Middle frontal gyrus (tissue), 1 donor: ENCODE measurements around the gene PKP3.
"Not testable (repeated sequence)": the region's sequence is repeated elsewhere in the genome, so short reads cannot be mapped to it uniquely, and the experiment has no call there.

Source experiments
- DNase-seq: peaks from one replicate; pipeline ENCODE4 v3.0.0-alpha.2; 2015; ENCODE audit warnings: low spot score; ENCODE audit errors: extremely low spot score

Gene PKP3

GRCh38 chr11:409008-409599 lies 15.1 kb downstream of the PKP3 start:
- DNase-seq = no peak

DNA sequence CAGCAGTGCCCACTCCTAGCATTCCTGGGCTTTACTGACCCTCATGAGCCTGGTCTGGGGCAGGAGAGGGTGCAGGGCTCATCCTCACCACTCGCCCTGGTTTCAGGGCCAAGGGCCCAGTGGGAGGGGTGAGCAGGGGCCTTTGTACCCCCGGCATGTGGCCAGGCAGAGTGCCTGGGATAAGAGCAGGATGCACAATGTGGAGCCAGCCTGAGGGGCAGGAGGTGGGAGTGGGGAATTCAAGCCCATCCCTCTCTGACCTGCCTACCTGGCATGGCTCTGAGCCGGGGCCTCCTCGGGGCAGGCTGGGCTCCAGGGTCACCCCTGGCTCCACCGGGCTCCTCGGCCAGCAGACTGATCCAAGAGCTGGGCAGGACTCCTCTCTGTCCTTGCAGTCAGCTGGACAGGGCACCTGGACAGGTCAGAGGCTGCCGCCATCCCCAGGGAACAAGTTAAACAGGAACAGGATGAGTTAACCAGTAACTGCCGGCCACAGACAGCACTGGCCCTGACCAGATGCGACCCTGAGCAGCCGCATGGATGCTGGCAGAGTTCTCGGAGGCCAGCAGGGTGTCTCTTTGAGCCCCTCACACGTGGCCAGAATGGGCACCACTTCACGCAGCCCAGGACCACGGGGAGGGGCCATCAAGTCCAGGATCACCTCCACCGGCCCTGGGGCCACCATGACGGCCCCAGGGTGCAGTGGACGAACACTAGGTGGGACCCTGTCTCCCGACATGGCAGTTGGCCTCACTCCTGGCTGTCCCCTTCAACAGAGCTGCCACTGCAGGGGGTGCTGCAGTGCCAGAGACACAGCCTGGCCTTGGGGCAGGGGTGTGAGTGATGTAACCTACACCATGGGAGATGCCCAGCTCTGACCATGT lies 15.8 kb downstream of the PKP3 start:
- no peak for DNase-seq

DNA sequence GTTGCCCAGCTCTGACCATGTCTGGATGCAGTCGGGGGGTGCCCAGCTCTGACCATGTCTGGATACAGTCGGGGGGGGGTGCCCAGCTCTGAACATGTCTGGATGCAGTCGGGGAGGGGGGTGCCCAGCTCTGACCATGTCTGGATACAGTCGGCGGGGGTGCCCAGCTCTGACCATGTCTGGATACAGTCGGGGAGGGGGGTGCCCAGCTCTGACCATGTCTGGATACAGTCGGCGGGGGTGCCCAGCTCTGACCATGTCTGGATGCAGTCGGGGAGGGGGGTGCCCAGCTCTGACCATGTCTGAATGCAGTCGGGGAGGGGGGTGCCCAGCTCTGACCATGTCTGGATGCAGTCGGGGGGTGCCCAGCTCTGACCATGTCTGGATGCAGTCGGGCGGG lies 16.7 kb downstream of the PKP3 start:
- not testable (repeated sequence) for DNase-seq

- not testable (repeated sequence) for DNase-seq
Measured at GRCh38 chr11:411520-411919, 17.5 kb downstream of the PKP3 start.

- no peak for DNase-seq
Measured at GRCh38 chr11:412641-413119, 18.7 kb downstream of the PKP3 start.

- DNase-seq = no peak
Measured at GRCh38 chr11:413120-414081, 19.4 kb downstream of the PKP3 start.

GRCh38 chr11:414318-414857 lies 20.4 kb downstream of the PKP3 start:
- DNase-seq = no peak

GRCh38 chr11:415640-416041 lies 21.6 kb downstream of the PKP3 start:
- DNase-seq = no peak

DNA sequence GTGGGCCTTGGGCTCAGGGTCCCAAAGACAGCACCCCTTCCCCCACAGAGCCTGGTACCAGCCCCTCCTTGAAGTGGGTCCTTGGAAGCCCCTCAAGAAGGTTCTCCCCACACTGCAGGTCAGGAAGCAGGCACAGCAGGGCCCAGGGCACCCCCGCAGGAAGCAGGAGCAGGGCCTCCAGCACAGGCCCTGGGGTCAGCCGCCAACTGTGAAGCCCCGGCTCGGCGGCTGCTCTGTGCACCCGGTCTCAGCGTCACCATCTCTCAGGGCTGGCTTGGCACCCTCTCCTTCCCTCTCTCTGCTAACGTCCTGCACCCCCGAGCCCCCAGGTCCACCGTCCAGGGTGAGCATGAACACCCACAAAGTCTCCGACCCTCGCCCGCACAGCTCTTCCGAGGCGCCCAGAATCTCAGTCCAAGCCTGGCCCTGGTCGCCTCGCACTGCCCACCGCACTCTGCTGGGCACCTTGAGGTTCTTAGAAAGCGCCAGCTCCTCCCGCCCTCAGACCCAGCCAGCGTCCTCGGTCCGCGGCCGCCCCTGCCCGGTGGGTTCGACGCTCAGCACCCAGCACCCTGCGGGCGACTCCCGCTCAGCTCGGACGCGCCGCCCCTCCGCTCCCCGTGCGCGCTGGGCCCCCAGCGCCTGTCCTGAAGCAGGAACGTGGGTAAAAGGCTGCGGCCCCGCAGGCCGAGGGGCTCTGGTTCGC lies 22.2 kb downstream of the PKP3 start:
- DNase-seq = no peak

DNA sequence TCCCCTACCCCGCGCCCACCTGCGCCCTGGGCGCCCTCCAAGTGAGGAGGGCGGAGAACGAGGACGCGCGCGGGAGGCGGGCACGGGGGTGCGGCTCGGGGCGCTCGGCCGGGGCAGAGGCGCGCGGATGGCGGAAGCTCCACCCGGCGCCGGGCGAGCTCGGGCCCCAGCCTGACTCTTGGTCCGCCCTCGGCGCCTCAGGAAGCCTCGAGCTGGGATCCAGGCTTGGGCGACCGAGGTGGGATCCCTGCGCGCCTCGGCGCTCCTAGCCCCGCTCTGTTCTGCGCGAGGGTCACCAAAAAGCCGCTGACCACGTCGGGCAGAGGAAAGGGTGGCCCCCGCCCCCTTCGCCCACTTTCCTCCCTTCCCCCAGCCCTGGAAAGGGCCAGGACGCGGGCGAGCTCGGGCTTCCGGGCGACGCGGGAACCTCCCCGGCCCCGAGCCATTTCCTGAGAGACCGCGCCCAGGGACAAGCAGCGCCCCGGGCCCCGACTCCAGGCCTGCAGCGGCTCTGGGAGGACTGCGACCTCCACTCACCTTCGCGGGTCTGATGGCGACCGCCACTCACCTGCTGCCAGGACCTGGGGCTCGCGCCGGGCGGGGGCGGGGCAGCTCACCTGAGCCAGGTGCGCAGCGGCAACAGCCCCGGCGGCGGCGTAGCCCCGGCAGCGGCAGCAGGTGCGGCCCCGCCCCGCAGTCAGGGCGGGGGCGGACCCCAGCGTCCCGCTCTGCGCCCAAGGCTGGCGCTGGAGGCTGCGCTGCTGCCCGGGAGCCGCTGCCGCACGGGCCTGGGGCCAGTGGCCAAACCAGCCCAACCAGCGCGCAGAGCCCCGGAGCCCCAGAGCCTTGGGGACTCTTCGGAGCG lies 23.0 kb downstream of the PKP3 start:
- no peak for DNase-seq

DNA sequence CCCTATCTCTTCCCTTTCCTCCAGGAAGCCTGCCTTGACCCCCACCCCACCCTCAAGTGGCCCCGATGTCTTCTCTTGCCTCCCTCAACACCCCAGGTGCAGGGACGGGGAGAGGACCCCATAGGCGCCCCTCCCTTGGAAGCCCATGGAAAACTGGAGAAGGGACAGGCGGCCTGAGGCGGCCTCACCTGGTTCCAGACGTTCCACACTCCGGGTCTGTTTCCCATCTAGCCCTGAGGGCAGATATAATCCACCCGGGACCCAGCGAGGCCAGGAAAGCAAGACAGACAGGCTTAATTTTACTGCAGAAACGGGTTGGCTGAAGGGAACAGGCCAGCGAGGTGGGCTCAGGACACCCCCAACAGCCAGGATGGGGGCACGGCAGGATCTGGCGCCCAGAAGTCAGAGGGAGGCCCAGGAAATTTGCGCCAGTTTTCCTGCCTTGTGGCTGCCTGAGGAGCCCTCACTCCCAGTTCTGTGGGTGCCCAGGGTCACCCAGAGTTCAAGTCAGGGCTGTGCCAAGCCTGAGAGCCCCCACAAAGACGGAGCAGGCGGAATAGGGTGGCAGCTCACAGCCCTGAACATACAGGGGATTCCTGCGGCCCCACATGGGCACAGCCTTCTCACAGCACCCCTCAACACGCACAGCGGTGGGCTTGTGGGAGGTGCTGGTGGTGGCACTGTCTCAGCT lies 23.8 kb downstream of the PKP3 start:
- DNase-seq = no peak

- DNase-seq = no peak
Measured at GRCh38 chr11:418343-419247, 24.6 kb downstream of the PKP3 start.

DNA sequence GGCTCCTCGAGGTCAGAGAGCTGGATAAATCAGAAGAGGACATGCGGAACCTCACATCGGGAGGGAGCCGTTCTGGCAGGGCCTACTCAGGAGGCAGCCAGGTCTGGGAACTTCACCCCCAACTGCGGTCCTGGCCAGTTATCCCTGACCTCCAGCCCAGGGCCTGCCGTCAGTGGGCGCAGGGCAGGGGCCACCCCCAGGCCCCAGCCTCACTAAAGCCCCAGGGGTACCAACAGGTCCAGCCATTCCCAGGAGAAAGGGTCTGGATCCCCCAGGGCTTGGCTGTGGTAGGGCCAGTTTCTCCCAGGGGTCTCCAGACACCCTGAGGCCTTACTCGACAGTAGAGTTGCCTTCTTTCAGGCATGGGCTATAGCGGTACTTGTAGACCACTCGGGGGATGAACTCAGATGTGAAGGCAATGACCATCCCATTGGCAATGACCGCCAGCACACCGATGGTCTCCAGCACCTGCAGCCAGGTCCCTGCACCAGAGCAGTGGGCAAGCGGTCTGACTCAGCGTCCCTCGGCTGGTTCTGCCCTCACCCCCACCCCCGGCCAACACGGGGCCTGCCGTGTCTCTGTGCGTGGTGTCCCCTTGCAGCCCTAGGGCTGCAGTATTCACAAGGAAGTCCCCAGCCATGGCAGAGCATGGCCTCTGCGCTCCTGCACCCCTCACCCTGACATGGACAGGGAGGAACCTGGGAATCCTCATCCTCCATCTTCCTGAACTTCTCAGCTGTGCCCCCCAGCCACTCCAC lies 25.4 kb downstream of the PKP3 start:
- DNase-seq = no peak

- DNase-seq = no peak
Measured at GRCh38 chr11:420054-420910, 26.3 kb downstream of the PKP3 start.

GRCh38 chr11:420911-421321 lies 26.9 kb downstream of the PKP3 start:
- no peak for DNase-seq

DNA sequence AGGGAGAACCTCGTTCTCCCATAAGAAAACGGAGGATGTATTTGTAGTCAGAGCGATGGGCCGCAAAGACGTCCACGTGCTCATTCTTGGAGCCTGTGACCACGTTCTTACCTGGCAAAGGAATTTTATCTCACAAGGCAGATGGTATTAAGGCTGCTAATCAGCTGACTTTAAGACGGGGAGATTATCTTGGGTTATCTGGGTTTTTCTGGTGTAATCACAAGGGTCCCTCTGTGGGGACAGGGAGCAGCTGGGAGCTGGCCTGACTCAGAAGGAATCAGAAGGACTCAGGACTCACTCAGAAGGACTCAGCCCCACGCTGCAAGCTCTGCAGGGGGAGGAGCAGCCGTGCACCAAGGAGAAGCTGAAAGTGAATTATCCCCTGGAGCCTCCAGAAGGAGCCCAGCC lies 28.2 kb downstream of the PKP3 start:
- no peak for DNase-seq
